ENCODE results near the gene PYGM.

The PYGM gene

DNA sequence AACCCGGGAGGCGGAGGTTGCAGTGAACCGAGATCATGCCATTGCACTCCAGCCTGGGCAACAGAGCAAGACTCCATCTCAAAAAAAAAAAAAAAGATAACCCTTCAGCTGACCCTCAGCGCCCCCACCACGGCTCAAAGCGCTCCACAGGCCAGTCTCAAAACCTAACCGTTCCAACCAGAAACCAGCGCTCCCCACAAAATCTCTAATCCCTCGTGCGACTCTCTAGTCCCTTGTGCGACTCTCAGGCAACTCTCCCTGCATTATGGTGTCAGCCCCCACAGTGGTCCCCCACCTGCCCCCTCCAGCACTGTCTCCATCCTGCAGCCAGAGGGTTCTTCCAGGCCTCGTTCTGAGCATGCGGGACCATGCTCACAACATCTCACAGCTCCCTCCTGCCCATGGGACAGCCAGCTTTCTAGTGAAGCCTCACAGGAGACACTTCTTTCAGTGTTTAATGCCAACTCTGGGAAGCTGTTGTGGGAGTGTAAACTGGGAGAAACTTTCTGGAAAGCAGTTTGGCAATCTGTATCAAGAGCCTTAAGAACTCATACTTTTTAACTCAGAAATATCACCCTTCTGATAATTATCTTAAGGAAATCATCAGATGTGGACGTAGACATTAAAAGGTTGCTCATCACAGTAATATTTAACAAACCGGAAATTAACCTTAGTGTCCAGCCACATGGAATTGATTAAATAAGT lies 11.7 kb downstream of the PYGM start:
- Histone ChIP-seq H3K4me3 (ENCODE audit: insufficient read length, low read depth) (no peak overlapping the region), H3K36me3 (ENCODE audit: insufficient read depth, insufficient read length, low read length) (no peaks in the 10 kb centered on the region), H3K9me3 (ENCODE audit: insufficient read depth, low read length) (no peaks in the 10 kb centered on the region), H3K27me3 (ENCODE audit: insufficient read depth, insufficient read length) (peaks cover 29% of the 10 kb centered on the region), H3K9ac (ENCODE audit: insufficient read length, low read depth) (no peak overlapping the region), H3K4me1 (ENCODE audit: insufficient read depth, insufficient read length) (peaks cover 21% of the 10 kb centered on the region)
- no peak for TF ChIP-seq SUZ12 (IDR thresholded peaks at IDR 0.05; ENCODE audit: extremely low read depth, insufficient read depth, insufficient read length)
- DNase-seq (ENCODE audit: low read depth, low spot score), result no peak

- no peak for DNase-seq (ENCODE audit: low read depth, low spot score)
- H3K9ac ChIP-seq (ENCODE audit: insufficient read length, low read depth), result no peak overlapping the region
- H3K27me3 ChIP-seq (ENCODE audit: insufficient read depth, insufficient read length), result peaks cover 45% of the 10 kb centered on the region
- H3K4me3 ChIP-seq (ENCODE audit: insufficient read length, low read depth), result no peak overlapping the region
- no peaks in the 10 kb centered on the region for H3K36me3 ChIP-seq (ENCODE audit: insufficient read depth, insufficient read length, low read length)
- no peaks in the 10 kb centered on the region for H3K9me3 ChIP-seq (ENCODE audit: insufficient read depth, low read length)
- TF ChIP-seq YY1 (IDR thresholded peaks at IDR 0.05; ENCODE audit: insufficient read depth, insufficient read length) (no peak), ZNF274 (IDR thresholded peaks at IDR 0.05; ENCODE audit: low read depth, low read length) (no peak), SUZ12 (IDR thresholded peaks at IDR 0.05; ENCODE audit: extremely low read depth, insufficient read depth, insufficient read length) (no peak)
- H3K4me1 ChIP-seq (ENCODE audit: insufficient read depth, insufficient read length), result peaks cover 26% of the 10 kb centered on the region
Observed at GRCh38 chr11:64746486-64746885, 13.3 kb downstream of the PYGM start.

DNA sequence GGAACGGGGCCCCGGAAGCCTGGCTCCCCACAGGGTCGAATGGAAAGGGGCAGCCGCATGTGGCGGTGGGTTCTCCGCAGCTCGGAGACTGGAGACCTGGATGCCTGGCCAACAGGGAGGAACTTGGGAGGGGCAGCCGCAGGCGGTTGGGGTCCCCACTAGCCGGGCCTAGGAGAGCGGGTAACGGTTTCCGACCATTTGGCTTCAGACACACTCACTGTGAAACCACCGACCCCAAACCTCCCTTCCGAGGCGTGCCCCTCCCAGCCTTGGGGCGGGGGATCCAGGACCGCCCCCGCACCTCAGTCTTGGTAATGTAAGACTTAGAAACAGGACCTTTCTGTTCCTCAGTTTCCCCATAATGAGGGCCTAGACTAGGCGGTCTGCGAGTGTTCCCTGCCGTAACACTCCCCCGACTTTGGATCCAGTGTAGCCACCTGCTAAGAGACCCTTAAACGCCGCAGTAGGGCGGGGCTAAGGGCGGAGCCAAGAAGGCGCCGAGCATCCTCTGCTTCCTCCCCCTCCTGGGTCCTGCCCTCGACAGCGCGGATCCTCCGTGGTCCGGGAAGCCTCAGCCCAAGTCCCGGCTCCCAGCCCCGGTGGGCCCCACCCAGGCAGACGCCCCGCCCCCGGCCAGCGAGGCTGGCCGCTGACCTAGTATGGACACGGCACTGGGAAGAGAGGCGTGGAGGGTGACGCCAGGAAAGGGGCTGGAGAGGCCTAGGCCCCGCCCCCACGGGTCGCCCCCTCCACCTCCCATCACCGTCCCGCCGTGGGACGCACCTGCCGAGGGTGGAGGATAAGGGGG lies 14.0 kb downstream of the PYGM start:
- Histone ChIP-seq H3K4me3 (ENCODE audit: insufficient read length, low read depth) (peak overlapping the region; percentile 53), H3K9me3 (ENCODE audit: insufficient read depth, low read length) (no peaks in the 10 kb centered on the region), H3K4me1 (ENCODE audit: insufficient read depth, insufficient read length) (peaks cover 31% of the 10 kb centered on the region), H3K9ac (ENCODE audit: insufficient read length, low read depth) (peak overlapping the region; percentile 76), H3K27me3 (ENCODE audit: insufficient read depth, insufficient read length) (peaks cover 52% of the 10 kb centered on the region), H3K36me3 (ENCODE audit: insufficient read depth, insufficient read length, low read length) (no peaks in the 10 kb centered on the region)
- no peak for DNase-seq (ENCODE audit: low read depth, low spot score)
- no peak for TF ChIP-seq SUZ12 (IDR thresholded peaks at IDR 0.05; ENCODE audit: extremely low read depth, insufficient read depth, insufficient read length)
- no peak for TF ChIP-seq YY1 (IDR thresholded peaks at IDR 0.05; ENCODE audit: insufficient read depth, insufficient read length)
- TF ChIP-seq ZNF274 (IDR thresholded peaks at IDR 0.05; ENCODE audit: low read depth, low read length), result no peak

- no peak for DNase-seq (ENCODE audit: low read depth, low spot score)
- peaks cover 29% of the 10 kb centered on the region for H3K4me1 ChIP-seq (ENCODE audit: insufficient read depth, insufficient read length)
- no peaks in the 10 kb centered on the region for H3K9me3 ChIP-seq (ENCODE audit: insufficient read depth, low read length)
- H3K9ac ChIP-seq (ENCODE audit: insufficient read length, low read depth), result peak overlapping the region; percentile 76
- H3K27me3 ChIP-seq (ENCODE audit: insufficient read depth, insufficient read length), result peaks cover 58% of the 10 kb centered on the region
- peak overlapping the region; percentile 53 for H3K4me3 ChIP-seq (ENCODE audit: insufficient read length, low read depth)
- TF ChIP-seq YY1 (IDR thresholded peaks at IDR 0.05; ENCODE audit: insufficient read depth, insufficient read length) (no peak), ZNF274 (IDR thresholded peaks at IDR 0.05; ENCODE audit: low read depth, low read length) (no peak), SUZ12 (IDR thresholded peaks at IDR 0.05; ENCODE audit: extremely low read depth, insufficient read depth, insufficient read length) (no peak)
- no peaks in the 10 kb centered on the region for H3K36me3 ChIP-seq (ENCODE audit: insufficient read depth, insufficient read length, low read length)
Observed at GRCh38 chr11:64745189-64745520, 14.6 kb downstream of the PYGM start.

DNA sequence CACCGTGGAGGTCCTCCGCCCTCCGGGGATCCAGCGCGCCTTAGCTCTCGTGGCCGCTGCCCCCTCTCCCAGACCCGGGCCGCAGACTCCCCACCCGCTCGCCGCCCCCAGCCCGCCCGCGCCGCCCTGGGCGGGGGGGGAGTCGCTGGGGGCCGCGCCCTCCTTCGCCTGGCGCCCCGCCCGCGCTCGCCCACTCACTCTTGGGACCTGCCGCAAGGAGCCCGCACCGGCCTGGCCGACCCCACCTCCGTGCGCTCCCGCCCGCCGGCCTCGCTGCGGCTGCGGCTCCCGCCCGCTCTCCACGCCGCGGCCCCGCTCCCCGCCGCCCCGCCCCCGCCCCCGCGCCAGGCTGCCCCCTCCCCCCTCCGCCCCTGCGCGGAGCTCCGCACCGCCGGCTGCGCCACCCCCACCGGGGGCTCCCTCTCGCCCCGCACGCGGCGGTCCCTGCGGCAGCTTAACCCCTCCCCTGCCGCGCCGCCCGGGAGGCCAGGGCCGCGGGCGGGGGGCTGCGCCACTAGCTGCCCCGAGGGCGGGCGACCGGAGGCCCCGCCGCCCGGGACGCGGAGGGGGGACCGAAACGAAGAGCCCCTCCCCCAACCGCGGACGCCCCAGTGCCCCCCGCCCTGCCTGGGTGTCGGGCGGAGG lies 15.1 kb downstream of the PYGM start:
- no peak for DNase-seq (ENCODE audit: low read depth, low spot score)
- H3K36me3 ChIP-seq (ENCODE audit: insufficient read depth, insufficient read length, low read length), result no peaks in the 10 kb centered on the region
- no peaks in the 10 kb centered on the region for H3K9me3 ChIP-seq (ENCODE audit: insufficient read depth, low read length)
- H3K4me1 ChIP-seq (ENCODE audit: insufficient read depth, insufficient read length), result peaks cover 34% of the 10 kb centered on the region
- no peak for TF ChIP-seq YY1 (IDR thresholded peaks at IDR 0.05; ENCODE audit: insufficient read depth, insufficient read length)
- TF ChIP-seq SUZ12 (IDR thresholded peaks at IDR 0.05; ENCODE audit: extremely low read depth, insufficient read depth, insufficient read length), result no peak
- TF ChIP-seq ZNF274 (IDR thresholded peaks at IDR 0.05; ENCODE audit: low read depth, low read length), result no peak
- H3K4me3 ChIP-seq (ENCODE audit: insufficient read length, low read depth), result peak overlapping the region; percentile 53
- H3K27me3 ChIP-seq (ENCODE audit: insufficient read depth, insufficient read length), result peaks cover 59% of the 10 kb centered on the region
- peak overlapping the region; percentile 76 for H3K9ac ChIP-seq (ENCODE audit: insufficient read length, low read depth)

DNA sequence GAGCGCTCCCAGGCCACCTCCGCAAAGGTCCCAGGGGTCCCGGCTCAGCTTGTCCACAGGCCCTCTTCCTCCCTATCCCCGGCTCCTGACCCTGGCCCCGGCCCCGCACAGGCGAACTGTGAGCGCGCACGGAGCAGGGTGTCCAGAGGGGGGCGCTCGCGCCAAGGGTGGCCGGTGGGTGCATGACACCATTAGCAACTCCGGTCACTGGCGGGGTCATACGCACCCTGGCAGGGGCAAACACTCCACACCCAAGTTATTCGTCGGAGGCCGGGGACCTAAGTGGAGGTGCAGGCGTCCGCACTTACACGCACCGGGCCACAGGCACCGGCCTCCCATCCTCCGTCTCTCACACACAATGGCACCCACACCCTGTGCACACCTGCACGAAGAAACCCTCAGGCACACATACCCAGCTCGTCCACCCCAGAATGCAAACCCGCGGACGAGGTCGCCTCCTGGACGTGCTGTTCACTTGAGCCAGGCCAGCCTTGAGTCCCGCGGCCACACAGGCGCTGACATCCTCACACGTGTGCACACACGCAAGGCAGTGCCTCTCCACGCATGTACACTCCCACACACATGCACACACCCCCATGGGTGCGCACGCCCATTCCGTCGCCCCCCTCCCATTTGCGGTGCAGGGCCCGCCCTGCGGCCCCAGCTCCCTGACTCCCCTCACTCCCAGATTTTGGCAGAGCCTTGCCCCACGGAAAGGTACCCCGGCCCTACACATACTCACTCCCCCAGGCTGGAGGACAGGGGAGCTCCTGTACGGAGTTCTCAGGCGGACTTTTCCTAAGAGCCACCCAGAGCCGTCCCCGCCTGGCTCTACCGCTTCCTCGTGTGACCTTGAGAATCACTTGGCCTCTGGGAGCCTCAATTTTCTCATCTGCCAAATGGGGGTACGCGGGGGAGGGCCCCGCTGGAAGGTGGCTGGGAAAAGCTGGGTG lies 15.9 kb downstream of the PYGM start, which contains the start of gene RASGRP2:
Gene RASGRP2 (minus strand): TSS at position 552 of the 953 bp plus-strand sequence. CDS start 1,276 bp downstream, outside the sequence.
- no peaks in the 10 kb centered on the region for H3K9me3 ChIP-seq (ENCODE audit: insufficient read depth, low read length)
- peaks cover 59% of the 10 kb centered on the region for H3K27me3 ChIP-seq (ENCODE audit: insufficient read depth, insufficient read length)
- peak; percentile 60 for TF ChIP-seq SUZ12 (IDR thresholded peaks at IDR 0.05; ENCODE audit: extremely low read depth, insufficient read depth, insufficient read length)
- no peak for TF ChIP-seq ZNF274 (IDR thresholded peaks at IDR 0.05; ENCODE audit: low read depth, low read length)
- no peak for TF ChIP-seq YY1 (IDR thresholded peaks at IDR 0.05; ENCODE audit: insufficient read depth, insufficient read length)
- peaks cover 41% of the 10 kb centered on the region for H3K4me1 ChIP-seq (ENCODE audit: insufficient read depth, insufficient read length)
- H3K36me3 ChIP-seq (ENCODE audit: insufficient read depth, insufficient read length, low read length), result no peaks in the 10 kb centered on the region
- no peak for DNase-seq (ENCODE audit: low read depth, low spot score)
- H3K4me3 ChIP-seq (ENCODE audit: insufficient read length, low read depth), result peak within 1 kb of the TSS; percentile 62
- H3K9ac ChIP-seq (ENCODE audit: insufficient read length, low read depth), result peak within 1 kb of the TSS; percentile 76
